Gastrocnemius medialis (tissue), 4 donors: Measurements from ENCODE around the gene HECTD4.

Source experiments
- CTCF ChIP-seq, 5 experiments: fragments of 450-650 bp in 3 of 5; fragments of 200-600 bp in 2 of 5; sonication (generic) in 2 of 5; IDR thresholded peaks in 4 of 5; conservative IDR thresholded peaks in 1 of 5; 1 replicate in 4 of 5; 2 replicates in 1 of 5; pipeline ENCODE4 v1.5.1; 2016 to 2019; ENCODE audit warnings: antibody characterized with exemption in 5 of 5, mild to moderate bottlenecking in 3 of 5, moderate library complexity in 3 of 5
- POLR2A ChIP-seq, 2 donors: fragments of 450-650 bp; IDR thresholded peaks; one replicate each; pipeline ENCODE4 v1.6.1; 2017; ENCODE audit warnings: antibody characterized with exemption in 2 of 2, mild to moderate bottlenecking in 2 of 2, moderate library complexity in 2 of 2

- no peak for TF ChIP-seq CTCF (IDR thresholded peaks at IDR 0.05 in 4 of 5, conservative IDR thresholded peaks at IDR 0.05 in 1 of 5)
- no peak for TF ChIP-seq POLR2A (IDR thresholded peaks at IDR 0.05)
Observed at GRCh38 chr12:112304436-112304835, 77.8 kb downstream of the HECTD4 start.
